Colonic mucosa (tissue), 4 donors: Measurements from ENCODE around the gene UTF1. TPM values are rescaled to one million over a fixed set of nuclear protein-coding genes. Genes with fewer than 3 reads are reported as not detected.

ENCODE experiments used
- DNase-seq: peaks from one replicate; pipeline ENCODE4 v3.0.0-alpha.2; 2020
- H3K27ac ChIP-seq: fragments of 200-600 bp; one replicate; pipeline ENCODE4 v1.8.0; 2021
- H3K27me3 ChIP-seq: fragments of 200-600 bp; one replicate; pipeline ENCODE4 v1.8.0; 2021
- H3K36me3 ChIP-seq: fragments of 200-600 bp; one replicate; pipeline ENCODE4 v1.8.0; 2021
- H3K4me1 ChIP-seq: fragments of 200-600 bp; one replicate; pipeline ENCODE4 v1.8.0; 2021; ENCODE audit warnings: mild to moderate bottlenecking
- H3K4me3 ChIP-seq: fragments of 200-600 bp; one replicate; pipeline ENCODE4 v1.8.0; 2021
- H3K9ac ChIP-seq, 2 donors: one replicate each; pipeline ENCODE4 v1.7.0; 2013; ENCODE audit warnings: control low read depth in 2 of 2, low read depth in 2 of 2, low read length in 2 of 2
- H3K9me3 ChIP-seq: fragments of 200-600 bp; one replicate; pipeline ENCODE4 v1.8.0; 2021
- intact Hi-C: fragments of 100-400 bp; cut with DNase I; formaldehyde crosslinking; loops from one replicate; pipeline ENCODE4 v1.14.1; 2022
- total RNA-seq, 2 donors: library from RNA; stranded (reverse); fragmentation: NEBNext Ultra II Directional in 1 of 2; extraction: Animal tissue kit (Norgen Biotek cat#: 25700) in 1 of 2; gene quantifications; one replicate each; pipeline ENCODE4 v1.2.1, GENCODE V29; 2021
- TF ChIP-seq, protein P1 (sequence below): fragments of 200-600 bp; IDR thresholded peaks from one replicate; pipeline ENCODE4 v1.8.0; 2022; ENCODE audit warnings: antibody characterized with exemption, mild to moderate bottlenecking
- donor health status: healthy.
- donor health status: DM: no; HTN: no; CAD: no.
- donor health status: DM: no; HTN: no; CAD: no.

Gene UTF1
- total RNA-seq, 2 donors from 2014 or later, result not detected

- no peak for DNase-seq
- H3K9me3 ChIP-seq, result no peaks in the 10 kb centered on the region
- intact Hi-C loops, result no loop called here
- H3K27me3 ChIP-seq, result no peaks in the 10 kb centered on the region
- H3K36me3 ChIP-seq, result no peaks in the 10 kb centered on the region
- H3K4me1 ChIP-seq, result peaks cover 15% of the 10 kb centered on the region
- no peak overlapping the region for H3K9ac ChIP-seq
- TF ChIP-seq, protein P1, sequence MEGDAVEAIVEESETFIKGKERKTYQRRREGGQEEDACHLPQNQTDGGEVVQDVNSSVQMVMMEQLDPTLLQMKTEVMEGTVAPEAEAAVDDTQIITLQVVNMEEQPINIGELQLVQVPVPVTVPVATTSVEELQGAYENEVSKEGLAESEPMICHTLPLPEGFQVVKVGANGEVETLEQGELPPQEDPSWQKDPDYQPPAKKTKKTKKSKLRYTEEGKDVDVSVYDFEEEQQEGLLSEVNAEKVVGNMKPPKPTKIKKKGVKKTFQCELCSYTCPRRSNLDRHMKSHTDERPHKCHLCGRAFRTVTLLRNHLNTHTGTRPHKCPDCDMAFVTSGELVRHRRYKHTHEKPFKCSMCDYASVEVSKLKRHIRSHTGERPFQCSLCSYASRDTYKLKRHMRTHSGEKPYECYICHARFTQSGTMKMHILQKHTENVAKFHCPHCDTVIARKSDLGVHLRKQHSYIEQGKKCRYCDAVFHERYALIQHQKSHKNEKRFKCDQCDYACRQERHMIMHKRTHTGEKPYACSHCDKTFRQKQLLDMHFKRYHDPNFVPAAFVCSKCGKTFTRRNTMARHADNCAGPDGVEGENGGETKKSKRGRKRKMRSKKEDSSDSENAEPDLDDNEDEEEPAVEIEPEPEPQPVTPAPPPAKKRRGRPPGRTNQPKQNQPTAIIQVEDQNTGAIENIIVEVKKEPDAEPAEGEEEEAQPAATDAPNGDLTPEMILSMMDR, result no peak
- H3K4me3 ChIP-seq, result no peak overlapping the region
- no peak overlapping the region for H3K27ac ChIP-seq
These were observed 37.3 kb downstream of the UTF1 start for GRCh38 chr10:133267293-133267692.

- TF ChIP-seq, protein P1, result no peak
- Histone ChIP-seq H3K9ac (no peak overlapping the region), H3K9me3 (no peaks in the 10 kb centered on the region), H3K36me3 (no peaks in the 10 kb centered on the region), H3K4me1 (peaks cover 9% of the 10 kb centered on the region), H3K27me3 (no peaks in the 10 kb centered on the region), H3K4me3 (no peak overlapping the region), H3K27ac (no peak overlapping the region)
- no peak for DNase-seq
- intact Hi-C loops, result no loop called here
These were observed 37.8 kb downstream of the UTF1 start for GRCh38 chr10:133267829-133268228.

DNA sequence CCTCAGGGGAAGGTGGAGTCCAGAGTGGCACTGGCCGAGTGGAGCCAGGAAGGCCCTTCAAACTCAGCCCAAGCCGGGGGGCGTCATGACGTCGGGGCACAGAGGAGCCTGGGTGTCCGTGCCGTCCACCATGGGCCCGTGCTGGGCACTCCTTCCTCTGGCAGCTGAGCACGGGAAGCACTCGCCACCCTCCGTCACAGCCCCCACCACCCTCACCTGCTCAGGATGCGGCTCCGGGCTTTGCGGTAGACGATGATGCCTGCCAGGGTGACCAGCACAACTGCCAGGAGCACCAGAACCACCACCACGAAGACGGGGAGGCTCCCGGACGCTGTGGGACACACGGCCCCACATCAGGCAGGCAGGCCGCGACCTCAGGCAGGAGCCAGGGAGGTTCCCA, 38.5 kb downstream of the UTF1 start:
- peaks cover 5% of the 10 kb centered on the region for H3K4me1 ChIP-seq
- TF ChIP-seq, protein P1, result no peak
- no peak overlapping the region for H3K4me3 ChIP-seq
- no peak overlapping the region for H3K9ac ChIP-seq
- no peaks in the 10 kb centered on the region for H3K27me3 ChIP-seq
- no peak for DNase-seq
- no peaks in the 10 kb centered on the region for H3K36me3 ChIP-seq
- H3K9me3 ChIP-seq, result no peaks in the 10 kb centered on the region
- intact Hi-C loops, result no loop called here
- H3K27ac ChIP-seq, result no peak overlapping the region

GRCh38 chr10:133269367-133269766, 39.4 kb downstream of the UTF1 start:
- H3K4me1 ChIP-seq, result peaks cover 1% of the 10 kb centered on the region
- H3K36me3 ChIP-seq, result no peaks in the 10 kb centered on the region
- no peaks in the 10 kb centered on the region for H3K9me3 ChIP-seq
- no peaks in the 10 kb centered on the region for H3K27me3 ChIP-seq
- TF ChIP-seq, protein P1, result no peak
- no peak overlapping the region for H3K4me3 ChIP-seq
- H3K9ac ChIP-seq, result no peak overlapping the region
- no peak for DNase-seq
- H3K27ac ChIP-seq, result no peak overlapping the region
- intact Hi-C loops, result no loop called here

- intact Hi-C loops, result no loop called here
- Histone ChIP-seq H3K9ac (no peak overlapping the region), H3K36me3 (no peaks in the 10 kb centered on the region), H3K4me3 (no peak overlapping the region), H3K4me1 (no peaks in the 10 kb centered on the region), H3K27ac (no peak overlapping the region), H3K27me3 (no peaks in the 10 kb centered on the region), H3K9me3 (no peaks in the 10 kb centered on the region)
- TF ChIP-seq, protein P1, result no peak
- no peak for DNase-seq
These were observed 40.2 kb downstream of the UTF1 start for GRCh38 chr10:133270204-133270603.

DNA sequence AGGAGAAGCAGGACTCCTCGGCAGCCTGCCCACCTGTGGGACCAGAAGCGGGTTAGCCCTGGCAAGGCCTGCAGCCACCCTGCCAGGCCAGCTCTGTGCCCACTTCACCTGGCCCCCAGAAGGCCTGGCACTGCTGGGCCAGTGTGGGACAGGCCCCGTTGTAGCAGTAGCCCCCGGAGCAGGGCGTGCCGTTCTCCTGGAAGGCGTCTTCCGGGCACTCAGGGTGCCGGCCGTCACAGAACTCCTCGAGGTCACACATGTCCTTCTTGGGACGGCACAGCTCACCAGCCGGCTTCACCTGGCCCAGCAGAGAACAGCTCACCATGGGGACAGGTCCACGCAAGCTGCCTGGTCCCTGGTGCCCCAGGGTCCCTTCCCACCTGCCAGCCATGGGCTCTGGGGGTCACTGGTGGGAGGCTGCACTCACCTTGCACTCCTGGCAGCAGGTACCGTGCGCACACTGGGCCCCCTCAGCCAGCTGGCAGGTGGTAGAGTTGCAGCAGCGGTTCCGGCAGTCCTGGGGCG, 40.8 kb downstream of the UTF1 start:
- TF ChIP-seq, protein P1, result no peak
- H3K27ac ChIP-seq, result no peak overlapping the region
- no peak for DNase-seq
- H3K4me1 ChIP-seq, result no peaks in the 10 kb centered on the region
- H3K9ac ChIP-seq, result no peak overlapping the region
- no peaks in the 10 kb centered on the region for H3K36me3 ChIP-seq
- H3K27me3 ChIP-seq, result peaks cover 3% of the 10 kb centered on the region
- H3K9me3 ChIP-seq, result no peaks in the 10 kb centered on the region
- intact Hi-C loops, result no loop called here
- no peak overlapping the region for H3K4me3 ChIP-seq
